ENCODE results near the gene SPINK9. TPM values are rescaled to one million over a fixed set of nuclear protein-coding genes. Genes with fewer than 3 reads are reported as not detected.
A peak's percentile ranks its signal among the peaks of the same experiment; 100 is the strongest.

The SPINK9 gene
- polyA plus RNA-seq, 3 donors = not detected

- no peaks in the 10 kb centered on the region for H3K79me2 ChIP-seq (ENCODE audit: insufficient read depth, low read length)
- no peak for DNase-seq
- no peak for TF ChIP-seq CTCF (IDR thresholded peaks at IDR 0.05)
- H2AFZ ChIP-seq (ENCODE audit: insufficient read depth, low read depth, low read length, poor library complexity, severe bottlenecking) = no peak overlapping the region
- H4K20me1 ChIP-seq (ENCODE audit: insufficient read depth, low read length) = no peaks in the 10 kb centered on the region
- H3K9me3 ChIP-seq (replicated peaks in 1 of 2; ENCODE audit: control insufficient read depth in 1 of 2, insufficient read depth in 1 of 2, low read length in 2 of 2) = no peaks in the 10 kb centered on the region
- no peak overlapping the region for H3K4me2 ChIP-seq (replicated peaks; ENCODE audit: extremely low read depth, low read length, poor library complexity, severe bottlenecking)
- H3K36me3 ChIP-seq (replicated peaks in 1 of 2; ENCODE audit: control insufficient read depth in 1 of 2, insufficient read depth in 2 of 2, low read length in 2 of 2) = no peaks in the 10 kb centered on the region
- H3K4me3 Mint-ChIP-seq = no peak overlapping the region
- H3K27me3 Mint-ChIP-seq (ENCODE audit: low read depth in 3 of 3) = peaks cover 0 to 2% (median 0%) of the 10 kb centered on the region in 3 donors
- no peak overlapping the region for H3K27ac ChIP-seq (ENCODE audit: low read depth in 1 of 2, low read length in 2 of 2)
- intact Hi-C loops (cut with micrococcal nuclease) = no loop called here
- H3K9ac ChIP-seq (ENCODE audit: insufficient read depth, low read length, poor library complexity, severe bottlenecking) = no peak overlapping the region
- H3K27me3 ChIP-seq (ENCODE audit: control insufficient read depth in 2 of 2, insufficient read depth in 2 of 2, low read length in 2 of 2) = no peaks in the 10 kb centered on the region
- WGBS (ENCODE audit: insufficient coverage) = 90% methylated on average over 4 of the region's 4 CpGs
- H3K4me1 Mint-ChIP-seq = no peaks in the 10 kb centered on the region
- no peak overlapping the region for H3K27ac Mint-ChIP-seq
- H3K4me3 ChIP-seq (replicated peaks in 1 of 3; ENCODE audit: low read depth in 2 of 3, low read length in 3 of 3) = no peak overlapping the region
- no peaks in the 10 kb centered on the region for H3K36me3 Mint-ChIP-seq
- H3K4me1 ChIP-seq (ENCODE audit: control insufficient read depth in 1 of 2, insufficient read depth in 2 of 2, low read length in 2 of 2) = no peaks in the 10 kb centered on the region
- peaks cover 0 to 9% (median 4%) of the 10 kb centered on the region in 7 donors for H3K9me3 Mint-ChIP-seq
Measured at GRCh38 chr5:148333262-148333849, 2.0 kb upstream of the SPINK9 start.

- H3K27ac Mint-ChIP-seq = no peak overlapping the region
- no peaks in the 10 kb centered on the region for H3K27me3 Mint-ChIP-seq (ENCODE audit: low read depth in 3 of 3)
- Histone ChIP-seq H2AFZ (ENCODE audit: insufficient read depth, low read depth, low read length, poor library complexity, severe bottlenecking) (no peak overlapping the region), H3K4me1 (ENCODE audit: control insufficient read depth in 1 of 2, insufficient read depth in 2 of 2, low read length in 2 of 2) (no peaks in the 10 kb centered on the region), H4K20me1 (ENCODE audit: insufficient read depth, low read length) (no peaks in the 10 kb centered on the region), H3K79me2 (ENCODE audit: insufficient read depth, low read length) (no peaks in the 10 kb centered on the region), H3K27ac (ENCODE audit: low read depth in 1 of 2, low read length in 2 of 2) (no peak overlapping the region), H3K4me3 (replicated peaks in 1 of 3; ENCODE audit: low read depth in 2 of 3, low read length in 3 of 3) (no peak overlapping the region), H3K9ac (ENCODE audit: insufficient read depth, low read length, poor library complexity, severe bottlenecking) (no peak overlapping the region), H3K9me3 (replicated peaks in 1 of 2; ENCODE audit: control insufficient read depth in 1 of 2, insufficient read depth in 1 of 2, low read length in 2 of 2) (no peaks in the 10 kb centered on the region), H3K36me3 (replicated peaks in 1 of 2; ENCODE audit: control insufficient read depth in 1 of 2, insufficient read depth in 2 of 2, low read length in 2 of 2) (no peaks in the 10 kb centered on the region), H3K4me2 (replicated peaks; ENCODE audit: extremely low read depth, low read length, poor library complexity, severe bottlenecking) (no peak overlapping the region), H3K27me3 (ENCODE audit: control insufficient read depth in 2 of 2, insufficient read depth in 2 of 2, low read length in 2 of 2) (no peaks in the 10 kb centered on the region)
- 20% methylated on average over 1 of the region's 3 CpGs for WGBS (ENCODE audit: insufficient coverage)
- H3K4me3 Mint-ChIP-seq = no peak overlapping the region
- intact Hi-C loops (cut with micrococcal nuclease) = no loop called here
- no peaks in the 10 kb centered on the region for H3K4me1 Mint-ChIP-seq
- DNase-seq = peak in 2 of 3 donors; percentile 11 to 30
- H3K36me3 Mint-ChIP-seq = peaks cover 0 to 2% of the 10 kb centered on the region in 2 donors
- peaks cover 0 to 3% (median 0%) of the 10 kb centered on the region in 7 donors for H3K9me3 Mint-ChIP-seq
- no peak for TF ChIP-seq CTCF (IDR thresholded peaks at IDR 0.05)
Measured at GRCh38 chr5:148336704-148337435, 1.5 kb downstream of the SPINK9 start.

Measured in CD14-positive monocyte (primary cell).